ENCODE results near the gene WFDC8. TPM values are rescaled to one million over a fixed set of nuclear protein-coding genes. Genes with fewer than 3 reads are reported as not detected.

WFDC8 gene
- polyA plus RNA-seq, 1 donor from 2014 or later = not detected

DNA sequence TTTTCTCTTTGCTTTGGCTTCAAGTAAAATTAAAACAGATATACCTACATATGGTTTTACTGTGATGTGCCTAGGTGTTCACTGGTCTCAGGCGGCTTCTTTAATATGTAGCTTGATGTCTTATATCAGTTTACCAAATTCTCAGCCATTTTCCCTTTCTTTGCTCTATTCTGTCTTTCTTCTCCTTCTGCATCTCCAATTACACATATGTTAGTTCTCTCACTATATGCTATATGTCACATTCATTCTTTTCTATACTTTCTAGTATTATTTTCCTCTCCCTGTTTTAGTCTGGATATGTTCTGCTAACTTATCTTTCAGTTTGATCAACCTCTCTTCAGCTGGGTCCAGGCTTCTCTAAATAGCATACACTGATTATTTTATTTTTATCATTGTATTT, 14.4 kb upstream of the WFDC8 start:
- Histone ChIP-seq H3K4me2 (ENCODE audit: low read length) (no peak overlapping the region), H3K36me3 (ENCODE audit: insufficient read depth, low read length) (no peaks in the 10 kb centered on the region), H3F3A (ENCODE audit: insufficient read depth, low read length, poor library complexity, severe bottlenecking) (no peaks in the 10 kb centered on the region), H3K27me3 (ENCODE audit: insufficient read depth, low read depth, low read length) (no peaks in the 10 kb centered on the region), H3K9me3 (ENCODE audit: low read length) (no peaks in the 10 kb centered on the region), H4K20me1 (ENCODE audit: insufficient read depth) (no peaks in the 10 kb centered on the region), H2AFZ (ENCODE audit: low read depth, low read length) (no peak overlapping the region), H3K9ac (ENCODE audit: low read length) (no peak overlapping the region), H3K27ac (ENCODE audit: low read length) (no peak overlapping the region), H3K79me2 (replicated peaks; ENCODE audit: insufficient read depth, low read length) (no peaks in the 10 kb centered on the region), H3K4me3 (ENCODE audit: low read length) (no peak overlapping the region), H3K9me2 (ENCODE audit: insufficient read depth, low read length) (no peaks in the 10 kb centered on the region)
- no peak for TF ChIP-seq POLR2AphosphoS5 (IDR thresholded peaks at IDR 0.05)
- TF ChIP-seq, protein P1, sequence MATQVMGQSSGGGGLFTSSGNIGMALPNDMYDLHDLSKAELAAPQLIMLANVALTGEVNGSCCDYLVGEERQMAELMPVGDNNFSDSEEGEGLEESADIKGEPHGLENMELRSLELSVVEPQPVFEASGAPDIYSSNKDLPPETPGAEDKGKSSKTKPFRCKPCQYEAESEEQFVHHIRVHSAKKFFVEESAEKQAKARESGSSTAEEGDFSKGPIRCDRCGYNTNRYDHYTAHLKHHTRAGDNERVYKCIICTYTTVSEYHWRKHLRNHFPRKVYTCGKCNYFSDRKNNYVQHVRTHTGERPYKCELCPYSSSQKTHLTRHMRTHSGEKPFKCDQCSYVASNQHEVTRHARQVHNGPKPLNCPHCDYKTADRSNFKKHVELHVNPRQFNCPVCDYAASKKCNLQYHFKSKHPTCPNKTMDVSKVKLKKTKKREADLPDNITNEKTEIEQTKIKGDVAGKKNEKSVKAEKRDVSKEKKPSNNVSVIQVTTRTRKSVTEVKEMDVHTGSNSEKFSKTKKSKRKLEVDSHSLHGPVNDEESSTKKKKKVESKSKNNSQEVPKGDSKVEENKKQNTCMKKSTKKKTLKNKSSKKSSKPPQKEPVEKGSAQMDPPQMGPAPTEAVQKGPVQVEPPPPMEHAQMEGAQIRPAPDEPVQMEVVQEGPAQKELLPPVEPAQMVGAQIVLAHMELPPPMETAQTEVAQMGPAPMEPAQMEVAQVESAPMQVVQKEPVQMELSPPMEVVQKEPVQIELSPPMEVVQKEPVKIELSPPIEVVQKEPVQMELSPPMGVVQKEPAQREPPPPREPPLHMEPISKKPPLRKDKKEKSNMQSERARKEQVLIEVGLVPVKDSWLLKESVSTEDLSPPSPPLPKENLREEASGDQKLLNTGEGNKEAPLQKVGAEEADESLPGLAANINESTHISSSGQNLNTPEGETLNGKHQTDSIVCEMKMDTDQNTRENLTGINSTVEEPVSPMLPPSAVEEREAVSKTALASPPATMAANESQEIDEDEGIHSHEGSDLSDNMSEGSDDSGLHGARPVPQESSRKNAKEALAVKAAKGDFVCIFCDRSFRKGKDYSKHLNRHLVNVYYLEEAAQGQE (IDR thresholded peaks at IDR 0.05; ENCODE audit: borderline replicate concordance) = no peak
- TF ChIP-seq TAF1 (IDR thresholded peaks at IDR 0.05; ENCODE audit: low read depth) = no peak
- no peak for TF ChIP-seq SMC3 (conservative IDR thresholded peaks at IDR 0.05; ENCODE audit: poor library complexity)
- no peak for TF ChIP-seq MXI1 (conservative IDR thresholded peaks at IDR 0.05; ENCODE audit: poor library complexity, severe bottlenecking)
- no peak for TF ChIP-seq EZH2 (IDR thresholded peaks at IDR 0.05; ENCODE audit: borderline replicate concordance, insufficient read depth, low read length, poor library complexity, severe bottlenecking)
- TF ChIP-seq, protein P2, sequence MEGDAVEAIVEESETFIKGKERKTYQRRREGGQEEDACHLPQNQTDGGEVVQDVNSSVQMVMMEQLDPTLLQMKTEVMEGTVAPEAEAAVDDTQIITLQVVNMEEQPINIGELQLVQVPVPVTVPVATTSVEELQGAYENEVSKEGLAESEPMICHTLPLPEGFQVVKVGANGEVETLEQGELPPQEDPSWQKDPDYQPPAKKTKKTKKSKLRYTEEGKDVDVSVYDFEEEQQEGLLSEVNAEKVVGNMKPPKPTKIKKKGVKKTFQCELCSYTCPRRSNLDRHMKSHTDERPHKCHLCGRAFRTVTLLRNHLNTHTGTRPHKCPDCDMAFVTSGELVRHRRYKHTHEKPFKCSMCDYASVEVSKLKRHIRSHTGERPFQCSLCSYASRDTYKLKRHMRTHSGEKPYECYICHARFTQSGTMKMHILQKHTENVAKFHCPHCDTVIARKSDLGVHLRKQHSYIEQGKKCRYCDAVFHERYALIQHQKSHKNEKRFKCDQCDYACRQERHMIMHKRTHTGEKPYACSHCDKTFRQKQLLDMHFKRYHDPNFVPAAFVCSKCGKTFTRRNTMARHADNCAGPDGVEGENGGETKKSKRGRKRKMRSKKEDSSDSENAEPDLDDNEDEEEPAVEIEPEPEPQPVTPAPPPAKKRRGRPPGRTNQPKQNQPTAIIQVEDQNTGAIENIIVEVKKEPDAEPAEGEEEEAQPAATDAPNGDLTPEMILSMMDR (IDR thresholded peaks at IDR 0.05; ENCODE audit: poor library complexity, severe bottlenecking) = no peak
- no peak for TF ChIP-seq EP300 (conservative IDR thresholded peaks at IDR 0.05; ENCODE audit: poor library complexity, severe bottlenecking)
- no peak for TF ChIP-seq RAD21 (conservative IDR thresholded peaks at IDR 0.05)

DNA sequence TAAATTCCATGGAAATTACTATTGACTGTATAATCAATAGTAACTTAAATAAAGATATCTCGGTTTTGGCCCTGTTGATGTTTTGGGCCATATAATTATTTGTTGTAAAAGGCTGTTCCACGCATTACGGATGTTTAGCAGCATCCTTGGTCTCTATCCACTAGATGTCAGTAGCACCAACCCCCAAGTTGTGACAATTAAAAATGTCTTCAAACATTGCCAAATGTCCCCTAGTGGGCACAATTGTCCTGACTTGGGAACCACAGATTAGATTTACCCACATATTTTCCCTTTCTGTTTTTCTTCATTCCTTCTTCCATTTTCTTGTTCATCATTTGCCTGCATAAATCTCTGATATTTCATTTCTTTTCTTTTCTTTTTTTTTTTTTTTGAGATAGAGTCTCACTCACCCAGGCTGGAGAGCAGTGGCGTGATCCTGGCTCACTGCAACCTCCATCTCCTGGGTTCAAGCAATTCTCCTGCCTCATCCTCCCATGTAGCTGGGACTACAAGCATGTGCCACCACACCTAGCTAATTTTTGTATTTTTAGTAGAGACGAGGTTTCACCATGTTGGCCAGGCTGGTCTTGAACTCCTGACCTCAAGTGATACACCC, 13.6 kb upstream of the WFDC8 start:
- Histone ChIP-seq H2AFZ (ENCODE audit: low read depth, low read length) (no peak overlapping the region), H3K27me3 (ENCODE audit: insufficient read depth, low read depth, low read length) (no peaks in the 10 kb centered on the region), H3F3A (ENCODE audit: insufficient read depth, low read length, poor library complexity, severe bottlenecking) (no peaks in the 10 kb centered on the region), H3K4me2 (ENCODE audit: low read length) (no peak overlapping the region), H3K9me3 (ENCODE audit: low read length) (no peaks in the 10 kb centered on the region), H3K4me3 (ENCODE audit: low read length) (no peak overlapping the region), H4K20me1 (ENCODE audit: insufficient read depth) (no peaks in the 10 kb centered on the region), H3K27ac (ENCODE audit: low read length) (no peak overlapping the region), H3K9me2 (ENCODE audit: insufficient read depth, low read length) (no peaks in the 10 kb centered on the region), H3K79me2 (replicated peaks; ENCODE audit: insufficient read depth, low read length) (no peaks in the 10 kb centered on the region), H3K9ac (ENCODE audit: low read length) (no peak overlapping the region), H3K36me3 (ENCODE audit: insufficient read depth, low read length) (no peaks in the 10 kb centered on the region)
- TF ChIP-seq, protein P2 (IDR thresholded peaks at IDR 0.05; ENCODE audit: poor library complexity, severe bottlenecking) = peak; percentile 37
- TF ChIP-seq, protein P1 (IDR thresholded peaks at IDR 0.05; ENCODE audit: borderline replicate concordance) = no peak
- no peak for TF ChIP-seq RAD21 (conservative IDR thresholded peaks at IDR 0.05)
- TF ChIP-seq EZH2 (IDR thresholded peaks at IDR 0.05; ENCODE audit: borderline replicate concordance, insufficient read depth, low read length, poor library complexity, severe bottlenecking) = no peak

Measured in neural cell (in vitro differentiated cells).